ENCODE measurements around the gene LRCH1. TPM values are rescaled to one million over a fixed set of nuclear protein-coding genes. Genes with fewer than 3 reads are reported as not detected.

Gene LRCH1
- total and polyA plus RNA-seq, 7 donors: 1.7 to 7.9 (median 4.1) TPM

DNA sequence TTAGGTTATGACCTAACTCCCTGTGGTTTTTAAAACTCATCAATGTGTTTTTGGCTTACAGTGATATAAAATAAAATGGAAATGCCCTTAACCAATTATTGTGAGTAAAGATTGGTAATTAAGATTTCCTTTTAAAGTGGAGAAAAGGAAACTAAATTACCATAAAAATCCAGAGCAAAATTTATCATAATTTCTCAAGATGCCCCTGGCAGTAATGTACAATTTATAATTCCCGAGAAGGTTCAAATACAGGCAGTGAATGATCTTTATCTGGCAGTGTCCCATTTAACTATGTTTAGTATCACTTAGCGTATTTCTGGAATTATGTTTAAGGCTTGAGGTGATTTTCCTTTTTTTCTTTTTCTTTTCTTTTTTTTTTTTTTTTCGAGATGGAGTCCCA is 182.5 kb downstream of the LRCH1 start:
- ATAC-seq: no peak
- Histone ChIP-seq H3K27me3 (ENCODE audit: insufficient read depth in 3 of 3, low read length in 2 of 3) (no peaks in the 10 kb centered on the region), H3K36me3 (ENCODE audit: insufficient read depth in 1 of 2, low read depth in 1 of 2) (peaks cover 0 to 44% of the 10 kb centered on the region in 2 donors), H3K27ac (no peak overlapping the region), H3K9me3 (no peaks in the 10 kb centered on the region), H3K4me1 (no peaks in the 10 kb centered on the region), H3K4me3 (no peak overlapping the region)
- DNase-seq: no peak
- TF ChIP-seq, protein P1, sequence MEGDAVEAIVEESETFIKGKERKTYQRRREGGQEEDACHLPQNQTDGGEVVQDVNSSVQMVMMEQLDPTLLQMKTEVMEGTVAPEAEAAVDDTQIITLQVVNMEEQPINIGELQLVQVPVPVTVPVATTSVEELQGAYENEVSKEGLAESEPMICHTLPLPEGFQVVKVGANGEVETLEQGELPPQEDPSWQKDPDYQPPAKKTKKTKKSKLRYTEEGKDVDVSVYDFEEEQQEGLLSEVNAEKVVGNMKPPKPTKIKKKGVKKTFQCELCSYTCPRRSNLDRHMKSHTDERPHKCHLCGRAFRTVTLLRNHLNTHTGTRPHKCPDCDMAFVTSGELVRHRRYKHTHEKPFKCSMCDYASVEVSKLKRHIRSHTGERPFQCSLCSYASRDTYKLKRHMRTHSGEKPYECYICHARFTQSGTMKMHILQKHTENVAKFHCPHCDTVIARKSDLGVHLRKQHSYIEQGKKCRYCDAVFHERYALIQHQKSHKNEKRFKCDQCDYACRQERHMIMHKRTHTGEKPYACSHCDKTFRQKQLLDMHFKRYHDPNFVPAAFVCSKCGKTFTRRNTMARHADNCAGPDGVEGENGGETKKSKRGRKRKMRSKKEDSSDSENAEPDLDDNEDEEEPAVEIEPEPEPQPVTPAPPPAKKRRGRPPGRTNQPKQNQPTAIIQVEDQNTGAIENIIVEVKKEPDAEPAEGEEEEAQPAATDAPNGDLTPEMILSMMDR (IDR thresholded peaks at IDR 0.05): no peak
- WGBS, 3 donors: 89 to 93% (median 92%) methylated on average over 3 of the region's 3 CpGs
- intact Hi-C loops (cut with DNase I): no loop called here

DNA sequence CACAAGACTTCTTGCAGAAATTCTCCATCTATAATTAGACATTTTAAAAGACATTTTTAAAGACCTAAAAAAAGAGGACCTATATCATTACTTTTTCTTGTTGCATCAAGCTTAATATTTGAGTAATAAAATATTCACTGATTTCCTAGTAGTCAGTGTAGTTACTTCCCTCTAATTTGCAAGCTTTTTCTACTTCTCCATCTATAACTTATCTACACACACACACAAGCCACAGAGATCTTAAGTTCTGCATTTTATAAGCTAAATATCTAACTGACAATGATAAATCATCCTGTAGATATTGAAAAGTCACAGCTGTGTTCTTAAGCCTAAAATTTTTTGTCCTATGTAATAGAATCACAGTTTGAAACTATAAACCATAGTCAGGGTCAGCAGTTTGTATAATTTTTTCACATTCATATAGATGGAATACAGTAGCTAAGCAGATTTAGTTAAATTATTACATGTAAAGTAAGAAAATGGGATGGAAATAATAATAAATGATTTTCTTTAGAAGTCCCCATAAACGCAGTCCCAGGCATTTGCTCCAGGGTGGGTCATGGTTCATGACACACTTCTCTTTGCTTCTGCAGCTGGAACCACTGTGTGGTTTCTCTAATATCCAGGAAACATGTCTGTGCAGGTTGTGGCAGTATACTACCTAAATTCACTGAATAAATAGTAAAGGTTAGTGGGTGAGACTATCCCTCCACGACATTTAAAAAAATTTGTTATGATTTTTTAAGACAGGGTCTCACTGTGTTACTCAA is 183.8 kb downstream of the LRCH1 start:
- H3K4me3 ChIP-seq: no peak overlapping the region
- no peaks in the 10 kb centered on the region for H3K9me3 ChIP-seq
- DNase-seq (no peak), ATAC-seq (no peak)
- H3K27ac ChIP-seq: no peak overlapping the region
- H3K4me1 ChIP-seq: no peaks in the 10 kb centered on the region
- no peaks in the 10 kb centered on the region for H3K27me3 ChIP-seq (ENCODE audit: insufficient read depth in 3 of 3, low read length in 2 of 3)
- 75 to 80% (median 79%) methylated on average over 2 of the region's 2 CpGs for WGBS, 3 donors
- TF ChIP-seq, protein P1 (IDR thresholded peaks at IDR 0.05): no peak
- intact Hi-C loops (cut with DNase I): no loop called here
- H3K36me3 ChIP-seq (ENCODE audit: insufficient read depth in 1 of 2, low read depth in 1 of 2): peaks cover 0 to 42% of the 10 kb centered on the region in 2 donors

DNA sequence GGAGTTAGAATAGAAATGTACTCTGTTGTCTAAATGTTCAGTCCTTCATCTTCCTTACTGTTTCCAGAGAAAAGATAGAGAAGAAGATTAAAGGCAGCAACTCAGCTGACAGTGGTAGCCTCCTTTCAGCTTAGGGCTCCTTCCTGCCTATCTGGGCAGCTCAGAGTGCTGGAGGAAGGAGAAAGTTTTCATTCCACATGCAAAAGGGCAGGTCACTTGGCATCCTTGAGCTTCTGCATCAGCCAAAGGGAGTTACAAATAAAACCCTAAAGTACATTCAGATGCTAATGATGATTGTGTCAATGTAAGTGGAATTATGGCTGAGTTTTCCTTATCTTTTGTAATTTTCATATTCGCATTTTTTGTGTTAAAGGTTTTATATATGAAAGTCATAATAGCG is 185.1 kb downstream of the LRCH1 start:
- ATAC-seq (no peak), DNase-seq (no peak)
- Histone ChIP-seq H3K27me3 (ENCODE audit: insufficient read depth in 3 of 3, low read length in 2 of 3) (no peaks in the 10 kb centered on the region), H3K36me3 (ENCODE audit: insufficient read depth in 1 of 2, low read depth in 1 of 2) (peaks cover 0 to 38% of the 10 kb centered on the region in 2 donors), H3K9me3 (no peaks in the 10 kb centered on the region), H3K27ac (no peak overlapping the region), H3K4me1 (no peaks in the 10 kb centered on the region), H3K4me3 (no peak overlapping the region)
- TF ChIP-seq, protein P1 (IDR thresholded peaks at IDR 0.05): no peak
- WGBS, 3 donors: 89 to 94% (median 92%) methylated on average over 2 of the region's 2 CpGs
- intact Hi-C loops (cut with DNase I): no loop called here

DNA sequence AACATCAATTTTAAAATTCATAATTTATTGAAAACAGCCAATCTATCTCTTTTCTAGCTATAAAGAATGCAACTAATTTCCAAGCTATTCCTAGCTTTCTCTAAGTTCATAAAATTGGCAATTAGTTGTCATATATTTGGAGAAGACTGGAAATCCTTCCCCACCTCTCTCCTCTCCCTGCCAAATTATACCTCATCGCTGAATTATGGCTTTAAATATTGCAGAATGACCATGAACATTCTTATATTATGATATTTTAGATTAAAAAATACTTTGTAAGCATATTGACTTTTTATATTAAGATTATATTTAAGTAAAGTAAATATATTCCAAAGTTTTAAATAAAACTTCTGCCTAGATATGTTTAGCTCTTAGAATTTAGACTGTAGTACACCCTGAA is 185.8 kb downstream of the LRCH1 start:
- Histone ChIP-seq H3K27me3 (ENCODE audit: insufficient read depth in 3 of 3, low read length in 2 of 3) (no peaks in the 10 kb centered on the region), H3K36me3 (ENCODE audit: insufficient read depth in 1 of 2, low read depth in 1 of 2) (peaks cover 0 to 33% of the 10 kb centered on the region in 2 donors), H3K9me3 (no peaks in the 10 kb centered on the region), H3K27ac (no peak overlapping the region), H3K4me3 (no peak overlapping the region), H3K4me1 (no peaks in the 10 kb centered on the region)
- no peak for ATAC-seq
- 88 to 95% (median 93%) methylated on average over 1 of the region's 1 CpG for WGBS, 3 donors
- intact Hi-C loops (cut with DNase I): no loop called here
- no peak for DNase-seq
- TF ChIP-seq, protein P1 (IDR thresholded peaks at IDR 0.05): no peak

Data from psoas muscle (tissue), 8 donors.